VCaP (cell line): ENCODE results near the gene SOBP.

Experiments used
- H3K27ac ChIP-seq: fragments of 450-650 bp; 2 replicates; pipeline ENCODE4 v1.5.1; 2017
- TF ChIP-seq, protein P1 (sequence below): fragments of 450-650 bp; conservative IDR thresholded peaks from 2 replicates; pipeline ENCODE4 v1.5.1; 2017; ENCODE audit warnings: mild to moderate bottlenecking, moderate library complexity

Gene SOBP

GRCh38 chr6:107642095-107642860 is 152.4 kb downstream of the SOBP start:
- TF ChIP-seq, protein P1, sequence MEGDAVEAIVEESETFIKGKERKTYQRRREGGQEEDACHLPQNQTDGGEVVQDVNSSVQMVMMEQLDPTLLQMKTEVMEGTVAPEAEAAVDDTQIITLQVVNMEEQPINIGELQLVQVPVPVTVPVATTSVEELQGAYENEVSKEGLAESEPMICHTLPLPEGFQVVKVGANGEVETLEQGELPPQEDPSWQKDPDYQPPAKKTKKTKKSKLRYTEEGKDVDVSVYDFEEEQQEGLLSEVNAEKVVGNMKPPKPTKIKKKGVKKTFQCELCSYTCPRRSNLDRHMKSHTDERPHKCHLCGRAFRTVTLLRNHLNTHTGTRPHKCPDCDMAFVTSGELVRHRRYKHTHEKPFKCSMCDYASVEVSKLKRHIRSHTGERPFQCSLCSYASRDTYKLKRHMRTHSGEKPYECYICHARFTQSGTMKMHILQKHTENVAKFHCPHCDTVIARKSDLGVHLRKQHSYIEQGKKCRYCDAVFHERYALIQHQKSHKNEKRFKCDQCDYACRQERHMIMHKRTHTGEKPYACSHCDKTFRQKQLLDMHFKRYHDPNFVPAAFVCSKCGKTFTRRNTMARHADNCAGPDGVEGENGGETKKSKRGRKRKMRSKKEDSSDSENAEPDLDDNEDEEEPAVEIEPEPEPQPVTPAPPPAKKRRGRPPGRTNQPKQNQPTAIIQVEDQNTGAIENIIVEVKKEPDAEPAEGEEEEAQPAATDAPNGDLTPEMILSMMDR, result no peak
- no peak overlapping the region for H3K27ac ChIP-seq

GRCh38 chr6:107642861-107643328 is 153.0 kb downstream of the SOBP start:
- TF ChIP-seq, protein P1, result no peak
- no peak overlapping the region for H3K27ac ChIP-seq

DNA sequence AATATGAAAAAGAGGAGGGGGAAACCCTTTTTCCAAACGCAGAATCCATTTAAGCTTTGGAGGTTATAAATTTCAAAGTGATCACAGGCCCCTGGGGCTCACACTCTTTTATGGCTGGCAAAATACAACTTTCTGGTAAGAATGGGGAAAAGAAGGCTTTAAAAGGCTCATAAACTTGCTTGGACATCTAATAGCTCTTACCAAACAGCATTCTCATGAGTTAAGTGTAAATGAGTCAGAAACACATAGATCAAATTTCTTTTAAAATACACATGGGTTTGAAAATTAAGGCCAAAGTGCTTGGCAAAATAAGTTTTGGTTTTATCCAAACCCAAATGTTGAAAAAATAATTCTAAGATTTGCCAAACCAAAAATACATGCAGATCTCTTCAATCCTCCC is 154.6 kb downstream of the SOBP start:
- TF ChIP-seq, protein P1, result no peak
- no peak overlapping the region for H3K27ac ChIP-seq

- TF ChIP-seq, protein P1, result no peak
- no peak overlapping the region for H3K27ac ChIP-seq
These were observed 155.8 kb downstream of the SOBP start for GRCh38 chr6:107645740-107646139.

DNA sequence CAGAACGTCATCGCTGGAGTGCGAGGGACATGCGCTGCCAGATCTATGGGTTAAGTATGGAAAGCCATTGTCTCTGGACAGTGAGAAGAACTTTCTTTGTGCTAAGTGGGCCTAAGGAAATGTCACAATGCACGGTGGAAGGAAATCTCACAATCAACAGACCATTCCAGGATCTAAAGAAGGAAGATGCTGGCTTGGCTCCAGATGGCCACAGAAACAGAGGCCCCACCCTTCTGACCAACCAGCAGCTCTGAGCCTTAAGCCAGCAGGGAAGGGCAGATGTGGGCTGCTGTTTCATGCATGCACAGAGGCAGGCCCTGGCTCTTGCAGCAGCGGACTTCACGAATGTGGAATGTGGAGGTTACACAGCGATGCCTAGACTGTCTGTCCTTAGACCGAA is 156.3 kb downstream of the SOBP start:
- H3K27ac ChIP-seq, result no peak overlapping the region
- TF ChIP-seq, protein P1, result no peak

DNA sequence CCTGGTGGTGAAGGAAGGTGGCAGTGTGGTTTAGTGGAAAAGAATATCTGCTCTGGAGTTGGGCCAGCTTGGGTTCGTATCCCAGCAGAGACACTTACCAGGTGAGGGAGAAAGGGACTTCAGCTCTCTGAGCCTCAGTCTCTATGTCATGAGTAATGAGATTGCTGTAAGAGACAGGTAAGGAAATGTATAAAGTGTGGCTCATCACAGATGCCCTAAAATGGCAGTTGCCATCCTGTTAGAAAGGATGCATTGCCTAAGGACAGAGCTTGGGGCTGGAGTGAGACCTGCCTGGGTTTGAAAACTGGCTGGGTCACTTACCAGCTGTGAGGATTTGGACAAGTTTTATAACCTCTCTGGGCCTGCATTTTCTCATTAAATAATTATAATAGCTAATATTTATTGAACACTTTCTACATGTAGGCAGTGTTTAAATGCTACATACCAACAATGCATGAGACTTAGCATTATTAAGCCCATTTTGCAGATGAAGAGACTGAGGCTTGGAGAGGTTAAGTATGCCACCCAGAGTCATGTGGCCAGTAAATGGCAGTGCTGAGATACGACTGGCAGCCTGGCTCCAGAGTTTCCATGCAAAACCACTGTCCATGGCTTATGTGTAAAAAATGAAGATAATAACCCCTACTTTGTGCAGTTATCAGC is 157.0 kb downstream of the SOBP start:
- no peak overlapping the region for H3K27ac ChIP-seq
- TF ChIP-seq, protein P1, result no peak

DNA sequence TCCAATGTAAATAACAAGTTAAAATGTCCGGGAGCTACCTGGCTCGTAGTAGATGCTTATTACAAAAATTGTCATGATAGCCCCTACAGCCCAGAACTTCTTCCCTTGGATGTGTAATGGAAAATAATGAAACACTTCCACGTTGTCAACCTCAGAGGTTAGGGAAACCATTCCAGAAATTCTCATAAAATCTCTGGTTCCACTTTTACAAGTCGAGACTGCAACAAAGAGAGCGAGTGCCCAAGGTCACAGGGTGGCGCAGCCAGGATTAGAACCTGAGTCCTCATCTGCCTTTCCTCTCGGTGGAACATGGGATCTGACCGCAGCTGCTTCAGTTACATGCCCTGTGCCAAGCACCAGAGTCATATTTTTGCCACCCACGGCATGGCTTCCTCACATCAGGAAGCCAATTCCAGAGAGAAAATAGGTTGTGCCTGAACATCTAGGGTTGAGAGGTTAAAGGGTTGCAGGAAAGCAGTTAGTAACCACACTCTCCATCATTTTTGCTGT is 157.6 kb downstream of the SOBP start:
- TF ChIP-seq, protein P1, result no peak
- no peak overlapping the region for H3K27ac ChIP-seq
